ENCODE data around the gene NKAIN2. TPM values are rescaled to one million over a fixed set of nuclear protein-coding genes. Genes with fewer than 3 reads are reported as not detected.
"Not testable (repeated sequence)": the region's sequence is repeated elsewhere in the genome, so short reads cannot be mapped to it uniquely, and the experiment has no call there.

Gene NKAIN2
- total RNA-seq, 1 donor from 2014 or later, result 4.6 TPM

DNA sequence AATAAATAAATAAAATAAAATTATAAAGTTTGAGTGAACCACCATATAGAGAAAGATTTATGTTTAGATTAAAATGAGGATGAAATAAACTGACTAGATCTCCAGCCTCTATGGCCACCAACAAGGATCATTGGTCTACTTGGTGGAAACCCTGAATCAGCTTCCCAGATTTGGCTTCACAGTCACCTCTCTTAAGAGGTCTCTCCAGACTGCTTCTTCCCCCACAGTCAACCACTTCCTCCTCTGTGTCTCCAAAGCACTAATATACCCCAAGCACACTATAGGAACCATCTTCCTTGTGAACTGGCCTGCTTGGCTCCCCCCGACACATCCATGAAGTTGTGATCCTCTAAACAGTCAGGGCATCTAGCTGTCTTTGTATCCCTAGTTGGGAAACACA, 629.0 kb downstream of the NKAIN2 start:
- no peak for DNase-seq (ENCODE audit: low spot score)

DNA sequence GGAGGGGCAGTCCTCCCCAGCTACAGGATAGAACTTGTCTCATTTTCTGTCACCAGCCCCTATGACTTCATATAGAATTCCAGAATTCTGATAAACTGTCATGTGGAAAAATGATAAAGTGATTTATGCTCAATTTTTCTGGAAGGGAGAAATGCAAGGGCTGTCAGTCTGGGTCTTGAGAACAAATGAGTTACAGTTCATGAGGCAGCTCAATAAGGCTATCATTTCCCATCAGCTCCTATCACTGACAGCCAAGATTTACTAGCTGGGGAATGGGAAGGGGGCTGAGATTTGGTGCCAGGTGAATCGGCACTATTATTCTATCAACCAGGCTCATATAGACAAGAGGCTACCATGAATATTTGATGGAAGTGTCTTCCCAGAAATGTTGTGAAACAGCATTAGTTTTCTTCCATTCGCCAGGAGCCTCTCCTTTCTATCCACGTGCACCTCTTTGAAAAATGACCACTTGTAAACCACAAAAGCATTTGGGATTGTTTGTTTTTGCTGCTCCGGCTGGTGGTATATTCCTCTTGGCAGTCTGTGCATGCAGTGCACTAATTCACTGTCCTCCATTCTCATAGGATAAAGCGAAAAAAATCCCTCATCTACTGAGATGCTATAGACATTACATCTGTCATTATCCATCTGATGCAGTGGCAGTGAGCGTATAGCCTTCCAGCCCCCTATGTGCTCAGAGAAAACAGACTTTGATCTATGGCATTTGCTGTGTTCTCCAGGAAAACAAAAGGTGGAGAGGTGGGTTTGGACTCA, 629.9 kb downstream of the NKAIN2 start:
- DNase-seq (ENCODE audit: low spot score), result no peak

DNA sequence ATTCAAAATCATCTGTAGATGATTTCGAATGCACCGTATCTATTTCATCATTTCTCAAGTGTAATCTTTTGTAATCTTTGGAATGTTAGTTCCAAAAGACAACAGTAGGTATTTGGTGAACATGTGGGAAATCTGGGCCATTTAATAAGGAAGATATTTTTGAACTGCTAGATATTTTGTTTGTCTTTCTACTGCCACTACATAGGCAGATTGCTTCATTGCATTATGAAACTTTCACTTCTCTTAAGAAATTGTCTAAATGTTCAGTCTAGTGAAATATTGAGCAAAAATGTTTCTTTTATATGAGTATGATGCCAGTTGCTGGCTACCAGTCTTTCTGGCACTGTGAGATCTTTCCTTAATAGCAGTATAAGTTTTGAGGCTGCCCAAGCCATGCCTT, 630.8 kb downstream of the NKAIN2 start:
- DNase-seq (ENCODE audit: low spot score), result no peak

GRCh38 chr6:124436803-124437202, 633.1 kb downstream of the NKAIN2 start:
- DNase-seq (ENCODE audit: low spot score), result no peak

- DNase-seq (ENCODE audit: low spot score), result peak; percentile 1
Observed at GRCh38 chr6:124438546-124439065, 634.9 kb downstream of the NKAIN2 start.

DNA sequence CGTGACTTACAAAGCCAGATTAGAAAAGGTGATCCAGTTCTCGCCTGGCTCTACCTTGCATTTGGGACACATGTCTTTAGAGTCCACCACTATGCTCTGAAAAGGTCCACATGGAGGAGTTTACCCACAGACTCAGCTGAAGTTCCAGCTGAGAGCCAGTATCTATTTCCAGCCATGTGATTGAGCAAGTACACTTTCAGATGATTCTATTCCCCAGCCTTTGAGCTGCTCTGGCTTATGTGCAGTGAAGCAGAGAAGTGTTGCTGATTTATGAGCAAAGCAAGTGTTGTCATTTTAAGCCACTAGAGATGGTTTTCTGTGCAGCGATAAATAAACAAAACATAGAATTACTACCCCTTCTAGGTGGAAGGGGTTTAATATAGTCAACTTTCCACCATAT, 637.8 kb downstream of the NKAIN2 start:
- DNase-seq (ENCODE audit: low spot score), result peak; percentile 1

GRCh38 chr6:124443541-124443940, 639.9 kb downstream of the NKAIN2 start:
- no peak for DNase-seq (ENCODE audit: low spot score)

DNA sequence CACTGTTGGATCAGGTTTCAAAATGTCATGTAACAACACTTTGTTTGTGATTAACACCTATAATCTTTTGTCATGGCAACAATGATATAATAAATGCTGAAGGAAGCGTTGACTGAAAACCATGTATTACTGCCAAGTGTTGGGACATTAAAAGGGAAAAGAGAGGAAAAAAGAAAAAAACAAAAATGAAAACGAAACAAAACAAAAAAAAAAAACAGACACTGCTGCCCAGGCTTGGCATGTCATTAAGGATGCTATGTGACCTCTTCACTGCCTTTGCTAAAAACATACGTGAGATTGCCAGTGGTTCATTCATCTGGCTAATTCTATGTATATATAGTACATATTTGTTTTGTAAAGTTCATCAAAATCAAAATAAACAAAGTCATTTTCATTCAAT, 641.9 kb downstream of the NKAIN2 start:
- DNase-seq (ENCODE audit: low spot score), result no peak

GRCh38 chr6:124446961-124447360, 643.3 kb downstream of the NKAIN2 start:
- DNase-seq (ENCODE audit: low spot score), result no peak

- DNase-seq (ENCODE audit: low spot score), result no peak
Observed at GRCh38 chr6:124459268-124459667, 655.6 kb downstream of the NKAIN2 start.

DNA sequence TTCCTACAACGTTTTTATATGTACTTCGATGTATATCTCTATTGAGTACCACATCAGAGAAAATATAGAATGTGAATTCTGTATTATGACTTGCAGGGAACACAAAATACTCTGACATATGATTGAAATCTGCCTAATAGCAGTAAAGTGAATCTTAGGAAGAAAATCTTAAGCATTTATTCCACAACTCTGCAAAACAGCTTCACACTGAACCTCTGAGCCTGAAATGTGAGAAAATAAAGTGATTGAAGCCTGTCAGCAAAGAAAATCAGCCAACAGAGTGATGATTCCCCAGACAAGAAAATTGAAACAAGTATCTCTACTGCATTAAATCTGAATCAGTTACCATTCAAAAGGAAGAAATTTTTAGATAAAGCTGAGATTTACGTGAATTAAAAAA, 659.1 kb downstream of the NKAIN2 start:
- no peak for DNase-seq (ENCODE audit: low spot score)

- no peak for DNase-seq (ENCODE audit: low spot score)
Observed at GRCh38 chr6:124463271-124463670, 659.6 kb downstream of the NKAIN2 start.

DNA sequence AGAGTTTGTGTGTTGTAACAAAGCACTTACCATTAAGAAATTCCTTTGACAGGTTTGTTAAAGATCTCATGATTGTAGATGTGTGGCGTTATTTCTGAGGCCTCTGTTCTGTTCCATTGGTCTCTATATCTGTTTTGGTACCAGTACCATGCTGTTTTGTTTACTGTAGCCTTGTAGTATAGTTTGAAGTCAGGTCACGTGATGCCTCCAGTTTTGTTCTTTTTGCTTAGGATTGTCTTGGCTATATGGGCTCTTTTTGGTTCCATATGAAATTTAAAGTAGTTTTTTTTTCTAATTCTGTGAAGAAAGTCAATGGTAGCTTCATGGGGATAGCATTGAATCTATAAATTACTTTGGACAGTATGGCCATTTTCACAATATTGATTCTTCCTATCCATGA, 660.9 kb downstream of the NKAIN2 start:
- DNase-seq (ENCODE audit: low spot score), result not testable (repeated sequence)

DNA sequence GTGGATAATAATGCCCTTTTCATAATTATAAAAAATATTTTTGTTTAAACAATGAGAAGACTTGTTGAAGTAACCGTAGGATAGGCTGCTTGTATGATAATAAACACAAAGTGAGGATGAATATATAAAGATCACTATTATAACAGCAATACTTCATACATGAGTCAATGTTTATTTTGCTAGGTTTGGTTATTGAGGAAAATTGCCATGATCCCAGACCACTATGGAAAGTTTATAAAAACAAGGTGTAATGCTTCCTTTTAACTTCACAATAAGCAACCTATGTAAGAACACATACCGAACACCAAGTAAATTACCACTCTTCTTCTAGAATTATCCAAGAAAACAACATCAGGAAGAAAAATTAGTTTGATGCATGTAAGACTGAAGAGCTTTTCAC, 663.3 kb downstream of the NKAIN2 start:
- DNase-seq (ENCODE audit: low spot score), result no peak

DNA sequence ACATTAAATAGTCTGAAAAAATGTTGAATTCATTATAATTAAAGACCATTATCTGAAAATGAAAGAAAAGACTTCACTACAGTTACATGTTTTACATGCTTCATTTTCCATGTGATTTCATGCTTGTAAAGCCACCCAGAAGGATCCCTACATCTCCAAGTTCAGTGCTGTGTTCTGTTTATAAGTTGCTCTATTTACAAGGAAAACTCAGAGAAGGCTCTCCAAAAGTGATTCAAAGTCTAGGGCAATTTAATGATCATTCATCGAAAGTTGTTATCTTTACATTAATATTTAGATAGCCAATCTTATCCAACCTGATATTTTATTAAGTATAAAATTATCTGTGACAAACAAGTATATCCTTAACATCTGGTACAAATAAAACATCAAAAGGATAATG, 663.7 kb downstream of the NKAIN2 start:
- DNase-seq (ENCODE audit: low spot score), result no peak

GRCh38 chr6:124470803-124471202, 667.1 kb downstream of the NKAIN2 start:
- DNase-seq (ENCODE audit: low spot score), result peak; percentile 31

DNA sequence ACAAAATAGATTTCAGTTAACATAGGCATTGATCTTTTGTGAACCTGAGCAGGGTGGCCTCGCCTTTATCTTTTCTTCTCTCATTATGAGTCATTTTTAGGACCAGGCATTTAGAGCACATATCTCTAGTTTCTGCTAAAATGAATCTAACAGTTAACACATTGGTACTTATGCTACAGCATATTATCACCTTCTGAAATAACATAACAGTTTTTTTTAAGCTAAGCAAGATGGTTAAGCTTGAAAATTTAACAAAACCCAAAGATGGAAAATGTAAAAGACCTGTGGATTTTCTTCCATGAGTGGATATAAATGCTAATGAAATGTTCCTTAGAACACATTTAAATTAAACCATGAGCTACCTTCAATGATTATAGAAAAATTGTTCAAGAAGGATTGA, 671.5 kb downstream of the NKAIN2 start:
- no peak for DNase-seq (ENCODE audit: low spot score)

GRCh38 chr6:124478906-124479305, 675.2 kb downstream of the NKAIN2 start:
- no peak for DNase-seq (ENCODE audit: low spot score)

- DNase-seq (ENCODE audit: low spot score), result peak; percentile 5
Observed at GRCh38 chr6:124479991-124480430, 676.3 kb downstream of the NKAIN2 start.

GRCh38 chr6:124482071-124482491, 678.4 kb downstream of the NKAIN2 start:
- DNase-seq (ENCODE audit: low spot score), result peak; percentile 9

GRCh38 chr6:124487623-124488431, 684.2 kb downstream of the NKAIN2 start:
- no peak for DNase-seq (ENCODE audit: low spot score)

DNA sequence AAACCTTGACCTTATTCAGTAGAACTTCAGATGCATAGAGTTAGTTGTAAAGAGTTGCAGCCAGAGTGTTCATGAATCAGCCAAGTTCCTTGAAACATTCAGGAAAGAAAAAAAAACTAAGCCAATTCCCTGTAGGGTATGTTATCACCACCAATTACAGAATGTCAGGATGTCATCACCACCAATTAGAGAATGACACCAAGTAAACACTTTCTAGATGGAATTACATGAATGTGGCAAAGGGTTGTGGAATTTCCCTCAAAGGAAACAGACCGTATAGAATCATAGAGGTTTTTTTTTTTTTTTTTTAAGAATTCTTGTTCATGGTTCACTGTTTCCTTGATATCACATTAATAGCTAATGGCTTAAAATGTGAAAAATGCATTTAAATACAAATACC, 686.5 kb downstream of the NKAIN2 start:
- no peak for DNase-seq (ENCODE audit: low spot score)

DNA sequence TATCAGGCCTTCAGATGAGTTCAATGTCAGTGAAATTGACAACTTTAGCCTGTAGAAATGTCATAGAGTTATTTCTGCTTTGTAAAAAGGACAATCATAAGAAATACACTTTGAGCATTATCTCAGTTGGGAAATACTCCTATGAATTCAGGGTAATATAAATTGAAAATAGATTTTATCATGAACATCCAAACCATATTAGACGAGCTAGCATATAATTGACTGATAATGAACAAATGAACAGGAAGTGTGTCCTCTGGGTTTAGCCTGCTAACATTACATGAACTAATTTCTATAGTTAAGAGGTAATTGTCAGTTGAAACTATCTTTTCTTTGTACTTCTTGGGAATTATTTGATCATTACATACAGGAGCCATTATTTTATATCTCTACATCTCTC, 689.6 kb downstream of the NKAIN2 start:
- no peak for DNase-seq (ENCODE audit: low spot score)
